CD8-positive, alpha-beta memory T cell (primary cell): Measurements from ENCODE around the gene IL2RA. TPM values are rescaled to one million over a fixed set of nuclear protein-coding genes. Genes with fewer than 3 reads are reported as not detected.
A peak's percentile ranks its signal among the peaks of the same experiment; 100 is the strongest.
"Not testable (repeated sequence)": the region's sequence is repeated elsewhere in the genome, so short reads cannot be mapped to it uniquely, and the experiment has no call there.

Experiments used
- CTCF ChIA-PET: fragments of 350-600 bp; sonication (Branson Sonifier 250); formaldehyde crosslinking; loops from one replicate; lab custom pipeline; 2021; ENCODE audit warnings: antibody characterized with exemption; lab: Charles Lee
- POLR2A ChIA-PET: fragments of 350-600 bp; sonication (Branson Sonifier 250); formaldehyde crosslinking; loops from one replicate; lab custom pipeline; 2021; ENCODE audit warnings: antibody characterized with exemption; lab: Charles Lee
- DNase-seq, 5 donors: peaks; one replicate each; pipeline versions ENCODE4 v3.0.0 to v3.0.0-alpha.2; 2020 to 2022; ENCODE audit warnings: mixed read lengths in 1 of 5
- H3K27ac ChIP-seq: one replicate; pipeline ENCODE4 v1.7.0; 2013; ENCODE audit warnings: low read depth, mild to moderate bottlenecking, low read length, moderate library complexity
- H3K27me3 ChIP-seq: 2 replicates; pipeline ENCODE4 v1.7.0; 2013; ENCODE audit warnings: low read length, mild to moderate bottlenecking; ENCODE audit not compliant: insufficient read depth, poor library complexity, severe bottlenecking
- H3K36me3 ChIP-seq: 2 replicates; pipeline ENCODE4 v1.7.0; 2013; ENCODE audit warnings: mild to moderate bottlenecking, low read length, moderate library complexity; ENCODE audit not compliant: insufficient read depth
- H3K4me1 ChIP-seq: 2 replicates; pipeline ENCODE4 v1.7.0; 2013; ENCODE audit warnings: mild to moderate bottlenecking, low read length, moderate library complexity; ENCODE audit not compliant: insufficient read depth
- H3K4me3 ChIP-seq: 2 replicates; pipeline ENCODE4 v1.7.0; 2013; ENCODE audit warnings: mild to moderate bottlenecking, low read length
- H3K9me3 ChIP-seq: 2 replicates; pipeline ENCODE4 v1.7.0; 2013; ENCODE audit warnings: mild to moderate bottlenecking, low read length
- H3K27ac Mint-ChIP-seq, 8 donors: one replicate each; pipeline ENCODE4 v1.8.0; 2020 to 2021; ENCODE audit warnings: mixed read lengths in 8 of 8, mild to moderate bottlenecking in 6 of 8, inconsistent platforms in 3 of 8, moderate library complexity in 3 of 8
- H3K27me3 Mint-ChIP-seq, 2 donors: one replicate each; pipeline ENCODE4 v1.8.0; 2020 to 2021; ENCODE audit warnings: mixed read lengths in 2 of 2, mild to moderate bottlenecking in 1 of 2, moderate library complexity in 1 of 2
- H3K36me3 Mint-ChIP-seq, 3 donors: one replicate each; pipeline ENCODE4 v1.8.0; 2020 to 2021; ENCODE audit warnings: mixed read lengths in 3 of 3, inconsistent platforms in 1 of 3, mild to moderate bottlenecking in 1 of 3
- H3K4me1 Mint-ChIP-seq, 3 donors: one replicate each; pipeline ENCODE4 v1.8.0; 2020 to 2021; ENCODE audit warnings: mixed read lengths in 3 of 3, inconsistent platforms in 1 of 3, mild to moderate bottlenecking in 1 of 3
- H3K4me3 Mint-ChIP-seq, 7 donors: one replicate each; pipeline ENCODE4 v1.8.0; 2020 to 2021; ENCODE audit warnings: mixed read lengths in 7 of 7, mild to moderate bottlenecking in 6 of 7, moderate library complexity in 4 of 7, inconsistent platforms in 2 of 7
- H3K9me3 Mint-ChIP-seq, 5 donors: one replicate each; pipeline ENCODE4 v1.8.0; 2020 to 2022; ENCODE audit warnings: mixed read lengths in 5 of 5, mild to moderate bottlenecking in 3 of 5, moderate library complexity in 2 of 5, inconsistent platforms in 1 of 5
- polyA plus RNA-seq: library from polyadenylated mRNA; unstranded; fragments of 300-500 nt; fragmentation: Illumina TruSeq; gene quantifications from one replicate; pipeline ENCODE4 v1.2.3, GENCODE V29; 2021
- total RNA-seq, 2 experiments: library from RNA; stranded (reverse); gene quantifications; one replicate each; pipeline ENCODE4 v1.2.3, GENCODE V29; 2021

Gene IL2RA
- total and polyA plus RNA-seq, 3 experiments from 2014 or later = 8.3 to 1,224 (median 1,178) TPM

DNA sequence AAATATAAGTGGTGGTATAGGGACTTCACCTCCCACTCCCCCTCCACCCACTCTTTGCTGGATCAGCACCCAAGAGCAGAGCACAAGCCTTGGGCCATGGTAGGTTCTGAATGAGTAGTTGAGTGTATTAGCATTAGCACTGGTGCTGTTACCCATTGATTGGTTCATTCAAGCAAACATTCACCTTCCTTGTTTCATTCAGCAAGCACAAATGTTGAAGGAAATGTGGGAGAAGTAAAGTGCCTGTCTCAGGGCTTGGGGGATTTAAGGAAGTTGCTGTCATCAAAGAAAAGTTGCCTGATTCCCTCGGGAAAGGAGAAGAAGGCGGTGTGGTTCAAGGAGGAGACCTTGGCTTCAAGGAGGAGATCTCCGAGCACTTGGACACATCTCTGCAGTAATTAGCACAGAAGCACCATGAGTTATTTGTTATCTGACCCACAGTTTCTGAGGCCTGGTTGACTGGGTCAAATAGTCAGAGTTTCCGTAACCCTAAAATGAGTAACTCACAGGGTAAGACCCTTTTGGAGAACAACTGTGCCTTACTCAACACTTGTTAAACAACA lies 17.3 kb downstream of the IL2RA start:
- Mint-ChIP-seq H3K27me3 (peaks cover 0 to 4% of the 10 kb centered on the region in 2 donors), H3K36me3 (no peaks in the 10 kb centered on the region), H3K4me1 (peaks cover 46 to 66% (median 53%) of the 10 kb centered on the region in 3 donors), H3K9me3 (no peaks in the 10 kb centered on the region), H3K4me3 (peak overlapping the region in 6 of 7 donors; percentile 41 to 63 (median 56)), H3K27ac (peak overlapping the region in 6 of 8 donors; percentile 28 to 74 (median 62))
- peaks cover 61% of the 10 kb centered on the region for H3K4me1 ChIP-seq
- H3K27me3 ChIP-seq = no peaks in the 10 kb centered on the region
- H3K27ac ChIP-seq = no peak overlapping the region
- ChIA-PET CTCF (interaction anchor here (1.0 to 1.7 kb wide), 3 partner anchors 28 to 39 kb away, joined by 3 to 5 read pairs (median 3); no protein-coding TSS in a partner anchor), POLR2A (interaction anchor here (0.5 kb wide), 1 partner anchor 254 kb away, joined by 5 read pairs; no protein-coding TSS in a partner anchor)
- no peaks in the 10 kb centered on the region for H3K36me3 ChIP-seq
- H3K9me3 ChIP-seq = no peaks in the 10 kb centered on the region
- peak overlapping the region; percentile 20 for H3K4me3 ChIP-seq
- no peak for DNase-seq

DNA sequence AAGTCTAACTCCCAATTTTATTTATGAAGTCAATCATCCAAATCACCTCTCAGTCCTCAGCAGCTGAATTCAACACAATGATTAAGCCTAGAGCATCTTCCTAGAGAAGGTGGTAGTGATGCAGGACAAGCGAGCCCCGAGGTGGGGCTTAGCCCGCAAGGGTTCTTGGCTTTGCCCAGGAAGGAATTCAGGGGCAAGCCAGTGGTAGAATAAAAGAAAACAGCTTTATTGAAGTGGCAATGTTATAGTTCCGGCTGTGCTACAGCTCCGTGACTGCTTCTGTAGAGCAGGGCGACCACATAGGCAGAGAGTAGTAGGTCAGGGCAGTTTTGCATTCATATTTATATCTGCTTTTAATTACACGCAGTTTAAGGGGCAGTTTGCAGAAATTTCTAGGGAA lies 18.1 kb downstream of the IL2RA start:
- peak in 1 of 5 donors; percentile 30 for DNase-seq
- H3K27me3 Mint-ChIP-seq = peaks cover 0 to 4% of the 10 kb centered on the region in 2 donors
- no peak overlapping the region for H3K27ac ChIP-seq
- H3K27ac Mint-ChIP-seq = peak overlapping the region in 4 of 8 donors; percentile 15 to 82 (median 72)
- H3K27me3 ChIP-seq = no peaks in the 10 kb centered on the region
- peaks cover 47 to 66% (median 53%) of the 10 kb centered on the region in 3 donors for H3K4me1 Mint-ChIP-seq
- H3K36me3 Mint-ChIP-seq = no peaks in the 10 kb centered on the region
- CTCF ChIA-PET = interaction anchor here (1.0 to 1.7 kb wide), 2 partner anchors 30 to 42 kb away, joined by 3 to 5 read pairs; no protein-coding TSS in a partner anchor
- H3K4me3 ChIP-seq = no peak overlapping the region
- H3K9me3 Mint-ChIP-seq = no peaks in the 10 kb centered on the region
- no peaks in the 10 kb centered on the region for H3K36me3 ChIP-seq
- peaks cover 60% of the 10 kb centered on the region for H3K4me1 ChIP-seq
- H3K9me3 ChIP-seq = no peaks in the 10 kb centered on the region
- H3K4me3 Mint-ChIP-seq = peak overlapping the region in 5 of 7 donors; percentile 11 to 80 (median 43)
- POLR2A ChIA-PET = interaction anchor here (0.5 kb wide), 1 partner anchor 254 kb away, joined by 5 read pairs; no protein-coding TSS in a partner anchor

DNA sequence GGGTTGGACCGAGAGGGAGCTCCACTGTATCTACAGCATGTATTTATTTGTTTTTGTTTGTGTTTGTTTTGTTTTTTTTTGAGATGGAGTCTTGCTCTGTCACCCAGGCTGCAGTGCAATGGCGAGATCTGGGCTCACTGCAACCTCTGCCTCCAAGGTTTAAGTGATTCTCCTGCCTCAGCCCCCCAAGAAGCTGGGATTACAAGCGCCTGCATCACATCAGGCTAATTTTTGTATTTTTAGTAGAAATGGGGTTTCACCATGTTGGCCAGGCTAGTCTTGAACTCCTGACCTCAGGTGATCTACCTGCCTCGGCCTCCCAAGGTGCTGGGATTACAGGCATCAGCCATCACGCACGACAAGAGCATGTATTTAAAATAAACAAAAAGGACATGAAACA lies 18.8 kb downstream of the IL2RA start:
- ChIA-PET POLR2A (interaction anchor here (0.6 kb wide), 1 partner anchor 61 kb away, joined by 8 read pairs; no protein-coding TSS in a partner anchor), CTCF (interaction anchor here (1.0 to 1.1 kb wide), 2 partner anchors 29 to 43 kb away, joined by 3 to 4 read pairs; no protein-coding TSS in a partner anchor)
- not testable (repeated sequence) for H3K36me3 Mint-ChIP-seq, H3K27ac Mint-ChIP-seq, H3K27me3 ChIP-seq, H3K27me3 Mint-ChIP-seq, H3K36me3 ChIP-seq, H3K9me3 ChIP-seq, H3K4me3 Mint-ChIP-seq, DNase-seq, H3K27ac ChIP-seq, H3K9me3 Mint-ChIP-seq, H3K4me3 ChIP-seq
- H3K4me1 Mint-ChIP-seq = peaks cover 48 to 66% (median 55%) of the 10 kb centered on the region in 3 donors
- peaks cover 58% of the 10 kb centered on the region for H3K4me1 ChIP-seq

DNA sequence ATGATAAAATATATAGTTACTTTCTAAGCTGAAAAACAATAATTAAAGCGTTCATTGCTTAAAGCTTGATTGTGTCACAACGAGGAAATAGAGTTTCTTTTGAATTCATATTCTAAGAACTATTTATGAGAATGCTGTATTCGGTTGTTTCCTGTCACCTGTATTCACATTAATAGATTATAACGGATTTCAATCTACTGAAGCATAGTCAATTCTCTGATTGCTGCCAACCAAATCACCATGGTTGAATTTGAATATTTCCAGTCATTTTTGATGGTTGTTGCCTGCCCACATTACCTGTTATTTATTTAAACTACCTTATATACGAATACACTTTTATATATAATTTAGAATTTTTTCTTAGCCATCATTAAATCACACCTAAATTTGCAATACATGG lies 22.0 kb downstream of the IL2RA start:
- H3K27ac Mint-ChIP-seq = no peak overlapping the region
- Histone ChIP-seq H3K4me3 (no peak overlapping the region), H3K4me1 (peaks cover 59% of the 10 kb centered on the region), H3K36me3 (no peaks in the 10 kb centered on the region), H3K27ac (no peak overlapping the region), H3K9me3 (no peaks in the 10 kb centered on the region), H3K27me3 (no peaks in the 10 kb centered on the region)
- H3K4me3 Mint-ChIP-seq = no peak overlapping the region
- no peaks in the 10 kb centered on the region for H3K9me3 Mint-ChIP-seq
- no peaks in the 10 kb centered on the region for H3K36me3 Mint-ChIP-seq
- no peak for DNase-seq
- H3K27me3 Mint-ChIP-seq = peaks cover 0 to 4% of the 10 kb centered on the region in 2 donors
- ChIA-PET CTCF (interaction anchor here (1.4 kb wide), 1 partner anchor 46 kb away, joined by 6 read pairs; no protein-coding TSS in a partner anchor), POLR2A (no interaction called here)
- peaks cover 49 to 66% (median 60%) of the 10 kb centered on the region in 3 donors for H3K4me1 Mint-ChIP-seq

DNA sequence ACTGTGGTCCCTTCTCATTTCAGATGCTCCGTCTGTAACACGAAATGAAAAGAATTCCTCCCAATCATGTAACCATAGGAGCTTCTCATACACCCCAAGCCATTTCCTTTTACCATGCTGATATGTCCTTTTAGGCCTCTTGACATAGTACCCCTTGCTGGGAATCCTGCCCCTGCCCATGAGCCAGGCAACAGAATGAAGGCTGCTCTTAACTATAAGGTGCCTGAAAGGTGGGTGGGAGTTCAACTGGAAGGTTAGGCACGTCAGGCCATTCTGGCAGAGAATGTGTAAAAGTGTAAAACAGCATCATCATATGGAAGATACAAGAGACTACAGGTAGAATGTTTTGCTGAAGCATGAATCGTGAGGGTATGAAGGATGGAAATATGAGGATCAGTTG lies 22.5 kb downstream of the IL2RA start:
- H3K27ac Mint-ChIP-seq = peak overlapping the region in 3 of 8 donors; percentile 10 to 81 (median 46)
- H3K4me1 ChIP-seq = peaks cover 54% of the 10 kb centered on the region
- CTCF ChIA-PET = interaction anchor here (1.4 to 7.0 kb wide), 2 partner anchors 12 to 47 kb away, joined by 6 to 37 read pairs; no protein-coding TSS in a partner anchor
- H3K4me1 Mint-ChIP-seq = peaks cover 45 to 61% (median 55%) of the 10 kb centered on the region in 3 donors
- POLR2A ChIA-PET = interaction anchor here (2.5 kb wide), 1 partner anchor 25 kb away, joined by 8 read pairs; no protein-coding TSS in a partner anchor
- H3K9me3 Mint-ChIP-seq = no peaks in the 10 kb centered on the region
- H3K27me3 ChIP-seq = no peaks in the 10 kb centered on the region
- H3K4me3 Mint-ChIP-seq = peak overlapping the region in 1 of 7 donors; percentile 16
- no peaks in the 10 kb centered on the region for H3K36me3 Mint-ChIP-seq
- H3K27ac ChIP-seq = no peak overlapping the region
- no peaks in the 10 kb centered on the region for H3K9me3 ChIP-seq
- DNase-seq = no peak
- no peak overlapping the region for H3K4me3 ChIP-seq
- H3K36me3 ChIP-seq = no peaks in the 10 kb centered on the region
- peaks cover 0 to 4% of the 10 kb centered on the region in 2 donors for H3K27me3 Mint-ChIP-seq

DNA sequence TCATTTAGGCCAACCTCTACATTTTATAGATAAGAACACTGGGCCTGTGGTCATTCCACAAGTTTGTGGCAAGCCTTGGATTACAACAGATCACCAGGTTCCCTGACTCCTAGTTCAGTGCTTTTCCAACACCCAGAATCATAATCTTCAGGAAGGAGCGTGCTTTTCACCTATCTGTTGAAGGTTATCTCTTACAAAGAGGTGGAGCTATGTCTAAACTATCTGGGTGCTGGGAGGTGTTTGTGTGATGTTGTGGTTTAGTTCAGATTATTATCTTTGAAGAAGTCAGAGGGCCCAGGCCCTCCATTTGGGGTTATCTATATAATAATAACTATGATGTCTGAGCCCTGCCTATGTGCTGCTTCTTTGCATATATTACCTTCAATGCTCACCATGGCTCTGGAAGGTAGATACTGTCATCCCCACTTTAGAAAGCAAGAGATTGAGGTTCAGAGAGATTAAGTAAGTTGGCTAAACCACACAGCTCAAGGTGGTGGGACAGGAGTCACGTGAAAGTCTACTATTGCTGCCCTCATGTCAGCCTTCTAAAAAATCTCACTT lies 24.0 kb downstream of the IL2RA start:
- Mint-ChIP-seq H3K4me1 (peaks cover 41 to 58% (median 46%) of the 10 kb centered on the region in 3 donors), H3K27me3 (no peaks in the 10 kb centered on the region), H3K9me3 (no peaks in the 10 kb centered on the region), H3K4me3 (peak overlapping the region; percentile 1 to 69 (median 52)), H3K36me3 (no peaks in the 10 kb centered on the region), H3K27ac (peak overlapping the region; percentile 57 to 97 (median 87))
- Histone ChIP-seq H3K9me3 (no peaks in the 10 kb centered on the region), H3K36me3 (no peaks in the 10 kb centered on the region), H3K4me3 (no peak overlapping the region), H3K27ac (no peak overlapping the region), H3K27me3 (no peaks in the 10 kb centered on the region), H3K4me1 (peaks cover 47% of the 10 kb centered on the region)
- POLR2A ChIA-PET = interaction anchor here (1.2 to 2.5 kb wide), 4 partner anchors 9 to 48 kb away, joined by 3 to 20 read pairs (median 6); no protein-coding TSS in a partner anchor
- DNase-seq = peak in 4 of 5 donors; percentile 25 to 68 (median 46)
- CTCF ChIA-PET = interaction anchor here (1.0 to 7.0 kb wide), 4 partner anchors 13 to 49 kb away, joined by 3 to 37 read pairs (median 12); no protein-coding TSS in a partner anchor

DNA sequence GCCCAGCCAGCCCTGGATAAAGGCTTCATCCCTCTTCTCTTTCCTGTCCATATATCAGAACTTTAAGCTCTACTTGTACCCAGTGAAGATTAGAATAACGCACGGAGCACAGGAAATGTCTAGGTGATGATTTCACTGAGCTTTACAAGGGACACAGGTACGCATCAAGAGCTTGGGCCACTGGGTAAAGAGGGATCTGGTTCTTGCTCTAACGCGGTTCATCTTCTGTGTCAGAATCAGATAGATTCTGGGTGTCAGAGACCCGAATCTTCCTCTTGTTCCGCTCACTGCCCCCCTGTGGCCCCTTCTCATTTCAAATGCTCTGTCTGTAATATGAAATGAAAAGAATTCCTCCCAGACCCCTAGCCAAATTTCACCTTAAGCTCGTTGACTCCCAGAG lies 24.7 kb downstream of the IL2RA start:
- H3K4me1 ChIP-seq = peaks cover 47% of the 10 kb centered on the region
- POLR2A ChIA-PET = interaction anchor here (0.5 to 2.5 kb wide), 5 partner anchors 10 to 325 kb away, joined by 3 to 20 read pairs (median 5); no protein-coding TSS in a partner anchor
- peak overlapping the region; percentile 15 for H3K4me3 ChIP-seq
- CTCF ChIA-PET = interaction anchor here (1.0 to 7.0 kb wide), 5 partner anchors 14 to 50 kb away, joined by 3 to 37 read pairs (median 6); no protein-coding TSS in a partner anchor
- H3K27ac Mint-ChIP-seq = peak overlapping the region; percentile 38 to 97 (median 84)
- peaks cover 41 to 54% (median 46%) of the 10 kb centered on the region in 3 donors for H3K4me1 Mint-ChIP-seq
- no peak overlapping the region for H3K27ac ChIP-seq
- no peak for DNase-seq
- no peaks in the 10 kb centered on the region for H3K36me3 ChIP-seq
- H3K27me3 ChIP-seq = no peaks in the 10 kb centered on the region
- H3K36me3 Mint-ChIP-seq = no peaks in the 10 kb centered on the region
- H3K4me3 Mint-ChIP-seq = peak overlapping the region in 6 of 7 donors; percentile 38 to 69 (median 50)
- H3K9me3 ChIP-seq = no peaks in the 10 kb centered on the region
- H3K27me3 Mint-ChIP-seq = no peaks in the 10 kb centered on the region
- H3K9me3 Mint-ChIP-seq = no peaks in the 10 kb centered on the region
